HL-60 (cell line): ENCODE results near the gene NGLY1.

Source experiments
- GABPA ChIP-seq: IDR thresholded peaks from 2 replicates; pipeline ENCODE4 v1.6.1; 2012; ENCODE audit warnings: low read depth
- TF ChIP-seq, protein P1 (sequence below): IDR thresholded peaks from one replicate; pipeline ENCODE4 v1.5.1; 2011; ENCODE audit warnings: low read length, control low read depth, inconsistent platforms; ENCODE audit not compliant: insufficient read depth

DNA sequence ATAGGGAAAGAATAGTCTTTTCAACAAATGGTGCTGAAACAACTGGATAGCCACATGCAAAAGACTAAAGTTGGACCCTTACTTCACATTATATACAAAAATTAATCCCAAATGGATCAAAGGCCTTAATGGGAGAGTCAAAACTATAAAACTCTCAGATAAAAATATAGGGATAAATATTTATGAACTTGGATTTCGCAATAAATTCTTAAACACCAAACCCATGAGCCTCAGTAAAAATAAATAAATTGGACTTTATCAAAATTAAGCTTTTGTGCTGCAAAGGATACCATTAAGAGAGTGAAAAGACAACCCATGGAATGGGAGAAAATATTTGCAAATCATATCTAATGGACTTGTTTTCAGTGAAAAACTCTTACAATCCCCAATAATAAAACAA is 99.8 kb downstream of the NGLY1 start:
- TF ChIP-seq, protein P1, sequence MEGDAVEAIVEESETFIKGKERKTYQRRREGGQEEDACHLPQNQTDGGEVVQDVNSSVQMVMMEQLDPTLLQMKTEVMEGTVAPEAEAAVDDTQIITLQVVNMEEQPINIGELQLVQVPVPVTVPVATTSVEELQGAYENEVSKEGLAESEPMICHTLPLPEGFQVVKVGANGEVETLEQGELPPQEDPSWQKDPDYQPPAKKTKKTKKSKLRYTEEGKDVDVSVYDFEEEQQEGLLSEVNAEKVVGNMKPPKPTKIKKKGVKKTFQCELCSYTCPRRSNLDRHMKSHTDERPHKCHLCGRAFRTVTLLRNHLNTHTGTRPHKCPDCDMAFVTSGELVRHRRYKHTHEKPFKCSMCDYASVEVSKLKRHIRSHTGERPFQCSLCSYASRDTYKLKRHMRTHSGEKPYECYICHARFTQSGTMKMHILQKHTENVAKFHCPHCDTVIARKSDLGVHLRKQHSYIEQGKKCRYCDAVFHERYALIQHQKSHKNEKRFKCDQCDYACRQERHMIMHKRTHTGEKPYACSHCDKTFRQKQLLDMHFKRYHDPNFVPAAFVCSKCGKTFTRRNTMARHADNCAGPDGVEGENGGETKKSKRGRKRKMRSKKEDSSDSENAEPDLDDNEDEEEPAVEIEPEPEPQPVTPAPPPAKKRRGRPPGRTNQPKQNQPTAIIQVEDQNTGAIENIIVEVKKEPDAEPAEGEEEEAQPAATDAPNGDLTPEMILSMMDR, result no peak
- TF ChIP-seq GABPA, result no peak
